PC-9 (cell line): ENCODE measurements around the gene ARPC5.

ENCODE experiments used
- CTCF ChIP-seq: fragments of 200-600 bp; sonication (generic); conservative IDR thresholded peaks from 2 replicates; pipeline ENCODE4 v1.6.1; 2017; ENCODE audit warnings: mixed run types, antibody characterized with exemption, mild to moderate bottlenecking, moderate library complexity
- EZH2 ChIP-seq: fragments of 200-600 bp; sonication (generic); IDR thresholded peaks from 2 replicates; pipeline ENCODE4 v1.8.0; 2017; ENCODE audit warnings: antibody characterized with exemption, low read depth

GRCh38 chr1:183588827-183589226 is 46.8 kb downstream of the ARPC5 start:
- TF ChIP-seq CTCF (no peak), EZH2 (no peak)
